Stimulated activated naive B cell treated with anti-CD40 and anti-IgM and Interleukin-4, amounts not matched to agents 10 μg/mL and 1 μg/mL and 100 μg/mL, for 72 hours (primary cell): ENCODE data around the gene SRGAP3.

Experiments
- ATAC-seq, 2 donors: fragments of 150-1000 bp; cut with Tn5 transposase; replicated peaks; 2 replicates each; pipeline ENCODE4 v1.10.0; 2021; ENCODE audit warnings: moderate library complexity in 1 of 2
- DNase-seq: peaks from one replicate; pipeline ENCODE4 v3.0.0; 2021
- H3K27ac Mint-ChIP-seq: one replicate; pipeline ENCODE4 v1.8.0; 2022; ENCODE audit warnings: mild to moderate bottlenecking, mixed read lengths
- H3K27me3 Mint-ChIP-seq, 2 donors: one replicate each; pipeline ENCODE4 v1.8.0; 2022; ENCODE audit warnings: mixed read lengths in 2 of 2
- H3K36me3 Mint-ChIP-seq, 2 donors: one replicate each; pipeline ENCODE4 v1.8.0; 2022; ENCODE audit warnings: mixed read lengths in 2 of 2, mild to moderate bottlenecking in 1 of 2
- H3K4me1 Mint-ChIP-seq, 2 donors: one replicate each; pipeline ENCODE4 v1.8.0; 2022; ENCODE audit warnings: mixed read lengths in 2 of 2, mild to moderate bottlenecking in 1 of 2
- H3K4me3 Mint-ChIP-seq, 2 donors: one replicate each; pipeline ENCODE4 v1.8.0; 2022; ENCODE audit warnings: mild to moderate bottlenecking in 2 of 2, mixed read lengths in 2 of 2, moderate library complexity in 1 of 2
- H3K9me3 Mint-ChIP-seq, 2 donors: one replicate each; pipeline ENCODE4 v1.8.0; 2022; ENCODE audit warnings: mixed read lengths in 2 of 2, mild to moderate bottlenecking in 1 of 2

Gene SRGAP3

GRCh38 chr3:9208605-9209152 lies 40.8 kb downstream of the SRGAP3 start:
- no peak for ATAC-seq
- DNase-seq = no peak
- Mint-ChIP-seq H3K27ac (no peak overlapping the region), H3K4me3 (no peak overlapping the region), H3K36me3 (no peaks in the 10 kb centered on the region), H3K27me3 (peaks cover 6 to 7% of the 10 kb centered on the region in 2 donors), H3K9me3 (peaks cover 0 to 3% of the 10 kb centered on the region in 2 donors), H3K4me1 (peaks cover 0 to 5% of the 10 kb centered on the region in 2 donors)

DNA sequence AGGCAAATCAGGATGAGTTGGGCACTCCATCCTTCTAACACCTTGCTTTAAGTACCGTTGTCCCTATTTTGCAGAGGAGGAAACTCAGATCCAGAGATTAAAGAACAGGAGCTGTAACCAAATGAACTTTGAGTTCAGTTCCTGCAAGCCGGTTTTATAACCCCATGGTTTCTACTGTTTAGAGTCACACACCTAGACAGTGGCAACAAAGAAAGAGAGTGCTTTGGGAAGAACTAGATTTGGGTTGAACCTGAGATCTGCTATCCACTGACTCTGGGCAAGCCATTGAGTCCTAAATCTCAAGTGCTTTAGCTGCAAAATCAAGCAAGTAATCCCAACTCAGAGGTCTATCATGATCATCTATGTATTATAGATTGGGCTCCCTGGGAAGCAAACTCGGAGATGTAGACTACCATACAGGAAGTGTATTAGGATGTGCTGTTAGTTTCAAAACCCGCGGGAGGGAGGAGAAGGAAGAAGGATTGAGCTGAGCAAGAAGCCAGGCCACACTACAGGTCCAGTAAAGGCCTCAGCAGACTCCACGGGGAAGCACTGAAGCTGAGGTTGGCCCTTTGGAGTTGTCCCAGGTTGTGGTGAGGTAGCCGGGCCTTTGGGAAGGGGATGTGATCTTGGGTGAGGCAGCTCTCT lies 42.2 kb downstream of the SRGAP3 start:
- DNase-seq (no peak), ATAC-seq (no peak)
- Mint-ChIP-seq H3K27me3 (peaks cover 7 to 16% of the 10 kb centered on the region in 2 donors), H3K9me3 (no peaks in the 10 kb centered on the region), H3K36me3 (no peaks in the 10 kb centered on the region), H3K27ac (no peak overlapping the region), H3K4me3 (no peak overlapping the region), H3K4me1 (peaks cover 0 to 5% of the 10 kb centered on the region in 2 donors)

DNA sequence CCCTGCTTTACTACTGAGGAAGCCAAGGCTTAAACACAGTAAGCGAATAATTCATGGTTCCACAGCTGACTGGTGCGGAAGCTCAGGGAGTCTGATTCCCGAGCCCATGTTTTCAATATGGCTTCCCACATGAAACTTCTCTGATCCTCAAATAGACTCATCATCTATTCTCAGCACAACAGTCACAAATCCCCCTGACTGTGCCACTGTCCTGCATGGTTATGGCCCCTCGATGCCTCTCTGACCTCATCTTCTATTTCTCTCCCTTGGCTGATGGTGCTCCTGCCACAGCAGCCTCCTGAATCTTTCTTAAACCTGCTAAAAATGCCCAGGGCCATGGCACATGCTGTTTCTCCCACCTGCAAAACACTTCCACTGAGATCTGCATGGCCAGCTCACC lies 43.2 kb downstream of the SRGAP3 start:
- DNase-seq (no peak), ATAC-seq (no peak)
- H3K27me3 Mint-ChIP-seq = peaks cover 7 to 16% of the 10 kb centered on the region in 2 donors
- H3K4me1 Mint-ChIP-seq = peaks cover 0 to 5% of the 10 kb centered on the region in 2 donors
- no peak overlapping the region for H3K4me3 Mint-ChIP-seq
- H3K9me3 Mint-ChIP-seq = no peaks in the 10 kb centered on the region
- H3K36me3 Mint-ChIP-seq = no peaks in the 10 kb centered on the region
- H3K27ac Mint-ChIP-seq = no peak overlapping the region

DNA sequence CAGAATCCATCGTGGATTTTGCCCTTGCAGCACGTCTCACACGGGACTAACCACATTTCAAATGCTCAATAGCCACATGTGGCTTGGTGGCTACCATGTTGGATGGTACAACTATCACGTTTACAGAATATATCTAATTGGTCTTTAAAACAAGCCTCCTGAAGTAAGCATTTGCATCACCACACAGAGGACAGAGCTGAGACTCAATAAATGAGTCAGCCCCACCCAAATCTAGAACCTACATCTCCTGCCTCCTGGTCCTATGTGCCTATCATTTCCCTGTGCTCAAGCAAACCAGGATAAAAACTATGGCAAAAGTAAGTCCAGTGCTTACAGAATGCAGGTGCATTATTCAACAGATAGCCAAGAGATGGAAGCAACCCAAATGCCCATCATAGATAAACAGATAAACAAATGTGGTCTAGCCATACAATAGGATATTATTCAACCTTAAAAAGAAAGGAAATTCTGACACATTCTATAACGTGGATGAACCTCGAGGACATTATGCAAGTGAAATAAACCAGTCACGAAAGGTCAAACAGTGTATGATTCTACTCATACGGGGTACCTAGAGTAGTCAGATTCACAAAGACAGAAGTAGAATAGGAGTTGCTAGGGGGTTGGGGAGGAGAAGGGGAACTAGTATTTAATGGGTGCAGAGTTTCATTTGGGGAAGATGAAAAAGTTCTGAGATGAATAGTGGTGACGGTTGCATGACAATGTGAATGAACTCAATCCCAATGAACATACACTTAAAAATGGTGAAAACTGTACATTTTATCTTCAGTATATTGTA lies 43.9 kb downstream of the SRGAP3 start:
- Mint-ChIP-seq H3K27me3 (peaks cover 7 to 16% of the 10 kb centered on the region in 2 donors), H3K27ac (no peak overlapping the region), H3K36me3 (no peaks in the 10 kb centered on the region), H3K4me1 (peaks cover 0 to 5% of the 10 kb centered on the region in 2 donors), H3K4me3 (no peak overlapping the region), H3K9me3 (no peaks in the 10 kb centered on the region)
- DNase-seq (no peak), ATAC-seq (peak; percentile 71 to 82)

DNA sequence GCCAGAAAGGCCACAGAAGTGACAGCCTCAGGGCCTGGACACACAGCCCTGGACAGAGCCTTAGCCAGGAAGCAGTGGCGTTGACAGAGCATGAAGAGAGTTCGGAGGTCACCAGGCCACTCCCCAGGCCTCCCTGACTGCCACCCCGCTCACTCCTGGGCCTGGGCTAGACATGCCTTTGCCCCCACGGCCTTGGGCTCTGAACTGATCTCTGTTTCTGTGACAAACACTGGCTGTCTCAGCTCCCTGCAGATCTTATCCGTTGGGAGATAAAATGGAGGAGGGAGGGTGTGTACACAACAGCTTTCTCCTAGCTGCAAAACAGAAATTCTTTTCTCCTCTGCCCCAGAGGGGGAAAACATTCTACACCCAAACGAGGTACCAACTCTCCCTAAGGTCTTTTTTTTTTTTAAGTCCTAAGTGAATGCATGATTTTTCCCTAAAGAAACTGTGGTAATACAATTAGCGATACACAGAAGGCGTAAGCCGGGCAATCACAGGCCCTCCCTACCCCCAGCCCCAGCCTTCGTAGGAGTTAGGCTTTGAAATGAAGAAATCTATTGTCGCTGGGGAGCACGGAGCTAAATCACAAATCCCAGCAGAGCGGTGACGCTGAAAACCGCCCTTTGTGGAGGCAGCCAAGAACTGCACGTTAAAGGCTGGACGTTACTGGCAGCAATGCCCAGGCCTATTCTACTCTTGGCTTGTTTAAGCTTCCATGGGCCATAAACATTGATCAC lies 45.0 kb downstream of the SRGAP3 start:
- Mint-ChIP-seq H3K9me3 (no peaks in the 10 kb centered on the region), H3K36me3 (no peaks in the 10 kb centered on the region), H3K4me3 (no peak overlapping the region), H3K4me1 (peaks cover 0 to 5% of the 10 kb centered on the region in 2 donors), H3K27me3 (peaks cover 7 to 16% of the 10 kb centered on the region in 2 donors), H3K27ac (no peak overlapping the region)
- DNase-seq = no peak
- no peak for ATAC-seq

GRCh38 chr3:9203317-9203716 lies 46.1 kb downstream of the SRGAP3 start:
- DNase-seq (no peak), ATAC-seq (no peak)
- peaks cover 0 to 5% of the 10 kb centered on the region in 2 donors for H3K4me1 Mint-ChIP-seq
- H3K27ac Mint-ChIP-seq = no peak overlapping the region
- H3K27me3 Mint-ChIP-seq = peaks cover 13 to 16% of the 10 kb centered on the region in 2 donors
- no peaks in the 10 kb centered on the region for H3K36me3 Mint-ChIP-seq
- peaks cover 0 to 1% of the 10 kb centered on the region in 2 donors for H3K9me3 Mint-ChIP-seq
- no peak overlapping the region for H3K4me3 Mint-ChIP-seq

DNA sequence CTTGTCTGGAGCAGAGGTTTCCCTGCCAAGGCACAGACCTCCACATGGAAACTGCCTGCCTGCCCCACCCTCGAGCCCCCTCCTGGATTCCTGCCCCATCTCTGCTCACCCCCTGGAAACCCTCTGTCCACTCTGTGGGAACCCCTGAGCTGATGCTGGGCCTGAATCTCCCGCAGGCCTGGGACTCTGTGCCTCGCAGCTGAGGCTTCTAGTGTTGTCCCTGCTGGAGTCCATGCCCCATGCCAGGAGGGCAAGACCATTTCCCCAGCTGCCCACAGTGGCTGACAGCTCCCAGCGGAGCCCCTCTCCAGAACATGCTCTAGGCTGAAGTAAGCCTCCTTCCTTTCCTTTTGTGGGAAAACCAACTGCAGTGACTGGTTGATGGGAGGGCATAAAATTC lies 46.9 kb downstream of the SRGAP3 start:
- Mint-ChIP-seq H3K9me3 (peaks cover 0 to 1% of the 10 kb centered on the region in 2 donors), H3K27me3 (peaks cover 13 to 16% of the 10 kb centered on the region in 2 donors), H3K4me3 (no peak overlapping the region), H3K27ac (no peak overlapping the region), H3K36me3 (no peaks in the 10 kb centered on the region), H3K4me1 (peaks cover 0 to 5% of the 10 kb centered on the region in 2 donors)
- DNase-seq (no peak), ATAC-seq (no peak)

DNA sequence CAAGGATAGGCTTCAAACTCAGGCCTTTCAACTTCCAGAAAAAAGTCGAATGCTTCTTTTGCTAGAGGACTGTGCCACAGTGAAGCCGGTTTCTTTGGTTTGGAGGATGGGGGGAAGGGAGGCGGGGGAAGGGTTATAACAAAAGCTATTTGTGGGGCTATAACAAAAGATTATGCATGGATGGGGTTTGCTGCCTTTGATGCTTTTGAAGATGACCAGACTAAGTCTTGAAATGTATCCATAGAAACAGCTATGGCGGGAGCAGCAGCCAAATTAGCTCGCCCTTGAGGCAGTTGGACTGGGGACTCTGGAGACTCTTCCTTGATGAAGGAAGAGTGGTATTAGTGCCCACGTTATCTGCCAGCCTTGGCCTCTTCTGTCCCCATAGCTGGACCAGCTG lies 47.5 kb downstream of the SRGAP3 start:
- Mint-ChIP-seq H3K9me3 (peaks cover 0 to 1% of the 10 kb centered on the region in 2 donors), H3K27me3 (peaks cover 15 to 16% of the 10 kb centered on the region in 2 donors), H3K4me1 (peaks cover 0 to 5% of the 10 kb centered on the region in 2 donors), H3K27ac (no peak overlapping the region), H3K36me3 (no peaks in the 10 kb centered on the region), H3K4me3 (no peak overlapping the region)
- DNase-seq (no peak), ATAC-seq (no peak)

DNA sequence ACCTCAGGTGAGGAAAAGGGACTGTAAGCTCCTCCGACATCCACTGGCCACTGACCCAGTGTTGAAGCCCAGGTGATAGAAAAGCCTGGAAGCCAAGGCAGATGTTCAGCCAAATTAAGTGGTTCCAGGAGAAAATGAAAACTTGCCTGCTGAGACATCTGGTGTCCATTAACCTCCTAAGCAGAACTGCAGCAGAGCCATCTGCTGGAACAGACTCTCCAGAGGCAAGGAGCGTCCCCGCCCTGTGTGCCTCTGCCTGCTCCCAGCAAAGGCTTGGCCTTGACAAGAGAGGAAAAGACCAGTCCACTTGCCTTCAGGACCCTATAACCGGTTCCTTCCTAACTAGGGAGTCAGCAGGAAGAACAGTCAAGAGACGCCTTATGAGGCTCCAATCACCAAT lies 48.2 kb downstream of the SRGAP3 start:
- Mint-ChIP-seq H3K36me3 (no peaks in the 10 kb centered on the region), H3K4me1 (peaks cover 0 to 3% of the 10 kb centered on the region in 2 donors)

DNA sequence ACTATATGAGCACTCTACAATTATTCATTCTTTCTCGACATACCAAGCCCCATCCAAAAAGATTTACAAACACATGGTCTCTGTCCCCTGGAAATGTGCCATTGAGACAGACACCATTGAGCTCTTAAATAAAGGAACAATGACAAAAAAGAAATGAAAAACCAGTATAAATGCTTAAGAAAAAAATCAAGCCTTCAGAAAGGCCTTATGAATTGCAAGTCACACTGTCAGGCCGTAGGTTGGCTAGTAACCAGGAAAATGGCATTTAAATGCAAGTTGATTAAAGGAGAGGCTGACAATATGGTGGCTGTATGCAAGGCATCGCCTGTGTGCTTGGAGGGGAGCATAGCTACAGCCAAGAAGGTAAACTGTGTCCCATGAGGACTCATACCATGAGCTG lies 49.7 kb downstream of the SRGAP3 start:
- no peaks in the 10 kb centered on the region for H3K4me1 Mint-ChIP-seq
- DNase-seq (no peak), ATAC-seq (no peak)
- peaks cover 15 to 16% of the 10 kb centered on the region in 2 donors for H3K27me3 Mint-ChIP-seq
- peaks cover 0 to 1% of the 10 kb centered on the region in 2 donors for H3K9me3 Mint-ChIP-seq
- H3K27ac Mint-ChIP-seq = no peak overlapping the region
- H3K36me3 Mint-ChIP-seq = no peaks in the 10 kb centered on the region
- no peak overlapping the region for H3K4me3 Mint-ChIP-seq

More for the DNA sequence above, 48.2 kb downstream of the SRGAP3 start:
- DNase-seq = no peak
- no peak for ATAC-seq
- Mint-ChIP-seq H3K9me3 (peaks cover 0 to 1% of the 10 kb centered on the region in 2 donors), H3K27me3 (peaks cover 10 to 11% of the 10 kb centered on the region in 2 donors), H3K4me3 (no peak overlapping the region), H3K27ac (no peak overlapping the region)

DNA sequence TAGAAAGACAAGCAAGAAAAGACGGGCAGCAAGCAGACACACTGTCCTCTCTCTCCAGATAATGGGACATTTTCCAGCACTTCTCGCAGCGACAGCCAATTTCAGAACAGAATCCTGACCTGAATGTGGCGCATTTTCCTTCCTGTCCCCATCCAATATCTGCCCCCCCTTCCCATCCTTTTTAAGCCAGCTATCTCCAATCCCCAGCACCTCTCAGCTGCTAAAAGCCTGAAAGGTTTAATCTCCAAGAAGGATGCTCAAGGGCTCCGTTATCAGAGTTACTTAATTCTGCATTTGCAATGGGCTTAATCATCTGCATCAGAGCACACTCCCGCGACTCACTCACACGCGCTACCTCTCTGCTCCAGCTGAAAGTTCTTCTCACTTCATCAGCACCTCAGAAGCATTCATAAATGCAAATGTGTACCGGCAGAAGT lies 50.5 kb downstream of the SRGAP3 start:
- Mint-ChIP-seq H3K27ac (no peak overlapping the region), H3K9me3 (peaks cover 0 to 1% of the 10 kb centered on the region in 2 donors), H3K4me1 (no peaks in the 10 kb centered on the region), H3K27me3 (peaks cover 15 to 16% of the 10 kb centered on the region in 2 donors), H3K36me3 (no peaks in the 10 kb centered on the region), H3K4me3 (no peak overlapping the region)
- DNase-seq = no peak
- ATAC-seq = no peak

DNA sequence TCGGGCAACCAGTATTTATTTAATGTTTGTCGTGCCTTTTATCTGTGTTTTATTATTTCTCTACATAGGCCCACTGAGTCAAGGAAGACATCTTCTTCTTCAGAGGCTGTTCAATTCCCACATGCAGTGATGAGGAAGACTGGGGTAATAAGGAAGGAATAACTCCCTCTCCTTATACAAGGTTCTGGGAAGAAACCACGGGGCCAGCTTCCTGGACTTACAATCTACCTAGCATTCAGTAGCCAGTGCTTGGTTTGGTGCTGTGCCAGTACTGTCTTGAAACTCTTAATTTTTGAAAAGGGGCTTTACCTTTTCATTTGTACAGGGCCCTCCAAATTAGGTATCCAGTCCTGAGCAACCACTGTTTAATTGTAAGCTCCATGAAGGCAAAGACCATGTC lies 51.2 kb downstream of the SRGAP3 start:
- DNase-seq = no peak
- Mint-ChIP-seq H3K27ac (no peak overlapping the region), H3K4me3 (no peak overlapping the region), H3K27me3 (peaks cover 13 to 16% of the 10 kb centered on the region in 2 donors), H3K9me3 (peaks cover 0 to 1% of the 10 kb centered on the region in 2 donors), H3K4me1 (no peaks in the 10 kb centered on the region), H3K36me3 (no peaks in the 10 kb centered on the region)
- ATAC-seq = no peak

DNA sequence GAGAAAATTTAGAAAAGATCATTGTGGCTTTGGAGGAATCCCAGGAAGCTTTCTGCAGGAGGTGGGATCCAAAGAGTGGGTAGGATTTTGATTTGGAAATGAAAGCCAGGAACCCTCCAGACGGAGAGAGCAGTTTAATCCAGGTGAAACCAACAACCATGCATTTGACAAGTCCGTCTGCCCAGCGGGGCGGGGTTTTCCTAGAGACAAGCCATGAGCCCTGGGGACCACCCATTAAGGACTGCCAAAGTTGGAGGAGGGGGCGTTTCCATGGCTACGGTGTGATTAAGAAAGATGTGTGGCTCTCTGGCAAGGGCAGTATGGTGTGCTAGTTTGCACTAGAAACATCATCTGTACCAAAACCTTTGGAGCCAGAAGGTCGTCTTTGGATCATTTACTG lies 53.4 kb downstream of the SRGAP3 start:
- Mint-ChIP-seq H3K27ac (no peak overlapping the region), H3K36me3 (no peaks in the 10 kb centered on the region), H3K4me3 (no peak overlapping the region), H3K9me3 (peaks cover 0 to 1% of the 10 kb centered on the region in 2 donors), H3K4me1 (no peaks in the 10 kb centered on the region), H3K27me3 (peaks cover 4 to 17% of the 10 kb centered on the region in 2 donors)
- no peak for ATAC-seq
- DNase-seq = no peak

DNA sequence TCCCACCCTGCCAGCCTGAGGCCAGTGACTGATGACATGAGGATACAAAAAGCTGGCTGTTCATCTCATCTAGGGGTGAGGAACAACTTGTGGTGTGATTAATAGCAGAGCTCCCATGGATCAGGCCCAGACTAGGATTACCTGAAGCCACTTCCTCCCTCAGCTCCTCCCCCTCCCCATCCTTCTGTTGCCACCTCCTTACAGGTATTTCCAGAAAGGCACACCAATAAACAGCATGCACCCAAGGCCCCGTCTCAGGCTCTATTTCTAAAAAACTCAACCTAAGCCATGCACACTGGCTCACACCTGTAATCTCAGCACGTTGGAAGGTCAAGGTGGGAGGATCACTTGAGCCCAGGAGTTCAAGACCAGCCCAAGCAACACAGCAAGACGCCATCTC lies 54.1 kb downstream of the SRGAP3 start:
- Mint-ChIP-seq H3K36me3 (no peaks in the 10 kb centered on the region), H3K27me3 (peaks cover 4 to 21% of the 10 kb centered on the region in 2 donors), H3K4me1 (no peaks in the 10 kb centered on the region), H3K27ac (no peak overlapping the region), H3K9me3 (peaks cover 0 to 1% of the 10 kb centered on the region in 2 donors), H3K4me3 (no peak overlapping the region)
- DNase-seq (no peak), ATAC-seq (no peak)
